SU-DHL-6 (cell line): ENCODE data around the gene CHI3L2.

ENCODE experiments used
- EZH2phosphoT487 ChIP-seq: fragments of 200-600 bp; sonication (generic), shearing (Covaris generic); conservative IDR thresholded peaks from 2 replicates; pipeline ENCODE4 v1.6.1; 2018; ENCODE audit warnings: mild to moderate bottlenecking, antibody characterized with exemption, low read length, moderate library complexity, mixed read lengths
- TF ChIP-seq, protein P1 (sequence below): fragments of 200-600 bp; sonication (generic); IDR thresholded peaks from one replicate; pipeline ENCODE4 v1.5.1; 2017; ENCODE audit warnings: antibody characterized with exemption, mild to moderate bottlenecking, low read length, moderate library complexity; ENCODE audit not compliant: insufficient read depth, poor library complexity, severe bottlenecking

GRCh38 chr1:111242805-111243523 lies 15.5 kb downstream of the CHI3L2 start:
- TF ChIP-seq, protein P1, sequence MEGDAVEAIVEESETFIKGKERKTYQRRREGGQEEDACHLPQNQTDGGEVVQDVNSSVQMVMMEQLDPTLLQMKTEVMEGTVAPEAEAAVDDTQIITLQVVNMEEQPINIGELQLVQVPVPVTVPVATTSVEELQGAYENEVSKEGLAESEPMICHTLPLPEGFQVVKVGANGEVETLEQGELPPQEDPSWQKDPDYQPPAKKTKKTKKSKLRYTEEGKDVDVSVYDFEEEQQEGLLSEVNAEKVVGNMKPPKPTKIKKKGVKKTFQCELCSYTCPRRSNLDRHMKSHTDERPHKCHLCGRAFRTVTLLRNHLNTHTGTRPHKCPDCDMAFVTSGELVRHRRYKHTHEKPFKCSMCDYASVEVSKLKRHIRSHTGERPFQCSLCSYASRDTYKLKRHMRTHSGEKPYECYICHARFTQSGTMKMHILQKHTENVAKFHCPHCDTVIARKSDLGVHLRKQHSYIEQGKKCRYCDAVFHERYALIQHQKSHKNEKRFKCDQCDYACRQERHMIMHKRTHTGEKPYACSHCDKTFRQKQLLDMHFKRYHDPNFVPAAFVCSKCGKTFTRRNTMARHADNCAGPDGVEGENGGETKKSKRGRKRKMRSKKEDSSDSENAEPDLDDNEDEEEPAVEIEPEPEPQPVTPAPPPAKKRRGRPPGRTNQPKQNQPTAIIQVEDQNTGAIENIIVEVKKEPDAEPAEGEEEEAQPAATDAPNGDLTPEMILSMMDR, result no peak
- TF ChIP-seq EZH2phosphoT487, result no peak
